HepG2 (cell line): ENCODE measurements around the gene ANKZF1. TPM values are rescaled to one million over a fixed set of nuclear protein-coding genes. Genes with fewer than 3 reads are reported as not detected.

Experiments
- ARID2 ChIP-seq: sonication (generic); formaldehyde crosslinking; IDR thresholded peaks from 2 replicates; pipeline ENCODE4 v1.8.1; 2022; ENCODE audit warnings: mild to moderate bottlenecking, missing genetic modification reagents, borderline replicate concordance
- CBFB ChIP-seq: sonication (generic); formaldehyde crosslinking; IDR thresholded peaks from 2 replicates; pipeline ENCODE4 v1.4.0; 2020; ENCODE audit warnings: missing genetic modification reagents
- CHCHD3 ChIP-seq: sonication (generic); formaldehyde crosslinking; IDR thresholded peaks from 2 replicates; pipeline ENCODE4 v1.8.0; 2022; ENCODE audit warnings: mild to moderate bottlenecking, missing genetic modification reagents, moderate library complexity
- ERF ChIP-seq: IDR thresholded peaks from 2 replicates; pipeline ENCODE4 v1.6.1; 2018; ENCODE audit warnings: missing biosample characterization, missing genetic modification reagents
- HNRNPH1 ChIP-seq: fragments of 200-400 bp; formaldehyde crosslinking; optimal IDR thresholded peaks from 2 replicates; pipeline ENCODE3; 2017; ENCODE audit warnings: mild to moderate bottlenecking, low read depth, low read length
- JUNB ChIP-seq: sonication (generic); formaldehyde crosslinking; IDR thresholded peaks from 2 replicates; pipeline ENCODE4 v1.8.0; 2022; ENCODE audit warnings: missing genetic modification reagents, mild to moderate bottlenecking, borderline replicate concordance
- NFATC3 ChIP-seq: sonication (generic); formaldehyde crosslinking; IDR thresholded peaks from 2 replicates; pipeline ENCODE4 v1.5.1; 2020; ENCODE audit warnings: mild to moderate bottlenecking, missing genetic modification reagents
- NFE2L1 ChIP-seq: sonication (generic); formaldehyde crosslinking; IDR thresholded peaks from 2 replicates; pipeline ENCODE4 v1.4.0; 2020; ENCODE audit warnings: missing genetic modification reagents, mild to moderate bottlenecking, borderline replicate concordance
- PTBP1 ChIP-seq: fragments of 200-400 bp; formaldehyde crosslinking; IDR thresholded peaks from 2 replicates; pipeline ENCODE4 v1.6.1; 2018; ENCODE audit warnings: low read length, low read depth; ENCODE audit not compliant: poor library complexity, severe bottlenecking
- RARA ChIP-seq: IDR thresholded peaks from 2 replicates; pipeline ENCODE4 v1.6.1; 2016; ENCODE audit warnings: missing genetic modification reagents, missing compliant biosample characterization
- RBM39 ChIP-seq: fragments of 200-400 bp; formaldehyde crosslinking; IDR thresholded peaks from one replicate; pipeline ENCODE4 v1.6.1; 2018; ENCODE audit warnings: antibody characterized with exemption, mild to moderate bottlenecking, low read depth, low read length; ENCODE audit not compliant: poor library complexity, severe bottlenecking
- SRSF1 ChIP-seq: fragments of 200-400 bp; formaldehyde crosslinking; optimal IDR thresholded peaks from 2 replicates; pipeline ENCODE3; 2017; ENCODE audit warnings: mild to moderate bottlenecking, low read depth, low read length, moderate library complexity
- ZBTB3 ChIP-seq: sonication (generic); formaldehyde crosslinking; IDR thresholded peaks from 2 replicates; pipeline ENCODE4 v1.4.0; 2020; ENCODE audit warnings: low read depth, mild to moderate bottlenecking, moderate library complexity, missing genetic modification reagents, borderline replicate concordance
- ZNF44 ChIP-seq: sonication (generic); formaldehyde crosslinking; IDR thresholded peaks from 2 replicates; pipeline ENCODE4 v1.5.1; 2020; ENCODE audit warnings: mild to moderate bottlenecking, missing genetic modification reagents
- ZNF598 ChIP-seq: sonication (generic); formaldehyde crosslinking; IDR thresholded peaks from 2 replicates; pipeline ENCODE4 v1.5.1; 2020; ENCODE audit warnings: mild to moderate bottlenecking, missing genetic modification reagents, borderline replicate concordance
- ZNF614 ChIP-seq: IDR thresholded peaks from 2 replicates; pipeline ENCODE4 v1.6.1; 2018; ENCODE audit warnings: missing biosample characterization, missing genetic modification reagents, inconsistent platforms, borderline replicate concordance
- ZNF644 ChIP-seq: IDR thresholded peaks from 2 replicates; pipeline ENCODE4 v1.6.1; 2016; ENCODE audit warnings: low read depth
- ZNF720 ChIP-seq: sonication (generic); formaldehyde crosslinking; IDR thresholded peaks from 2 replicates; pipeline ENCODE4 v1.4.0; 2020; ENCODE audit warnings: missing genetic modification reagents
- polyA plus RNA-seq, 8 experiments: library from polyadenylated mRNA; depleted of rRNA in 3 of 8; stranded (reverse) in 7 of 8; unstranded in 1 of 8; fragments of >200 nt; fragmentation: Illumina TruSeq in 4 of 8; extraction: Trizol in 4 of 8; gene quantifications; 2 replicates each; pipeline versions ENCODE4 v1.2.1 to v1.2.3, GENCODE V29; 2011 to 2016; ENCODE audit warnings: low read depth in 4 of 8, missing spikeins in 1 of 8, mixed read lengths in 1 of 8; ENCODE audit not compliant: insufficient read depth in 1 of 8
- total RNA-seq, 5 experiments: library from RNA; depleted of rRNA; stranded (reverse); fragments of >200 nt; fragmentation: Illumina TruSeq; extraction: Trizol; gene quantifications; 2 replicates each; pipeline ENCODE4 v1.2.3, GENCODE V29; 2016; ENCODE audit warnings: low read depth in 1 of 5
- TF ChIP-seq, protein P1 (sequence below), 2 experiments: sonication (generic) in 1 of 2; formaldehyde crosslinking in 1 of 2; IDR thresholded peaks; 2 replicates each; pipeline versions ENCODE4 v1.4.0 to v1.6.1; 2016 to 2020; ENCODE audit warnings: borderline replicate concordance in 1 of 2, low read depth in 1 of 2, mild to moderate bottlenecking in 1 of 2, missing genetic modification reagents in 1 of 2
- TF ChIP-seq, protein P2 (sequence below), 2 experiments: fragments of 450-650 bp in 1 of 2; sonication (generic) in 1 of 2; formaldehyde crosslinking; IDR thresholded peaks; 2 replicates each; pipeline versions ENCODE4 v1.5.0 to v1.8.0; 2020 to 2022; ENCODE audit warnings: mild to moderate bottlenecking in 1 of 2, missing genetic modification reagents in 1 of 2

ANKZF1 gene
- total and polyA plus RNA-seq, 2 of the 13 experiments (the other 11 are each of a cell fraction or from before 2014, with no cell fraction given), result 25.3 to 128 TPM

- TF ChIP-seq, protein P1, sequence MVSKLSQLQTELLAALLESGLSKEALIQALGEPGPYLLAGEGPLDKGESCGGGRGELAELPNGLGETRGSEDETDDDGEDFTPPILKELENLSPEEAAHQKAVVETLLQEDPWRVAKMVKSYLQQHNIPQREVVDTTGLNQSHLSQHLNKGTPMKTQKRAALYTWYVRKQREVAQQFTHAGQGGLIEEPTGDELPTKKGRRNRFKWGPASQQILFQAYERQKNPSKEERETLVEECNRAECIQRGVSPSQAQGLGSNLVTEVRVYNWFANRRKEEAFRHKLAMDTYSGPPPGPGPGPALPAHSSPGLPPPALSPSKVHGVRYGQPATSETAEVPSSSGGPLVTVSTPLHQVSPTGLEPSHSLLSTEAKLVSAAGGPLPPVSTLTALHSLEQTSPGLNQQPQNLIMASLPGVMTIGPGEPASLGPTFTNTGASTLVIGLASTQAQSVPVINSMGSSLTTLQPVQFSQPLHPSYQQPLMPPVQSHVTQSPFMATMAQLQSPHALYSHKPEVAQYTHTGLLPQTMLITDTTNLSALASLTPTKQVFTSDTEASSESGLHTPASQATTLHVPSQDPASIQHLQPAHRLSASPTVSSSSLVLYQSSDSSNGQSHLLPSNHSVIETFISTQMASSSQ (IDR thresholded peaks at IDR 0.05; ENCODE audit: low read depth), result no peak; the same call in 1 of the 2 replicates
- TF ChIP-seq, protein P1 (CRISPR knock-in tag; IDR thresholded peaks at IDR 0.05; ENCODE audit: borderline replicate concordance), result peak; percentile 15; the same call in 1 of the 2 replicates
- peak; percentile 56; the same call in 1 of the 2 replicates for TF ChIP-seq NFATC3 (CRISPR knock-in tag)
- 0 out of 2 replicates have a peak, but pooled peaks have one; percentile 91 for TF ChIP-seq ZNF598 (CRISPR knock-in tag)
- no peak for TF ChIP-seq ZNF720
- TF ChIP-seq RBM39, result no peak
- no peak for TF ChIP-seq ZNF644 (CRISPR knock-in tag)
- TF ChIP-seq ZBTB3 (CRISPR knock-in tag), result 0 out of 2 replicates have a peak, but pooled peaks have one; percentile 26
- TF ChIP-seq HNRNPH1, result no peak
- no peak for TF ChIP-seq JUNB (CRISPR knock-in tag)
- 0 out of 2 replicates have a peak, but pooled peaks have one; percentile 23 for TF ChIP-seq ZNF614
- 0 out of 2 replicates have a peak, but pooled peaks have one; percentile 36 for TF ChIP-seq ARID2 (CRISPR knock-in tag)
- TF ChIP-seq RARA (CRISPR knock-in tag), result no peak
- peak; percentile 57 for TF ChIP-seq PTBP1
- peak; percentile 78 for TF ChIP-seq SRSF1
- TF ChIP-seq CHCHD3, result peak; percentile 53; the same call in 1 of the 2 replicates
- TF ChIP-seq CBFB (CRISPR knock-in tag), result no peak
- peak; percentile 5 for TF ChIP-seq ERF
- TF ChIP-seq ZNF44 (CRISPR knock-in tag), result 0 out of 2 replicates have a peak, but pooled peaks have one; percentile 82
- TF ChIP-seq NFE2L1 (CRISPR knock-in tag), result no peak
- TF ChIP-seq, protein P2, sequence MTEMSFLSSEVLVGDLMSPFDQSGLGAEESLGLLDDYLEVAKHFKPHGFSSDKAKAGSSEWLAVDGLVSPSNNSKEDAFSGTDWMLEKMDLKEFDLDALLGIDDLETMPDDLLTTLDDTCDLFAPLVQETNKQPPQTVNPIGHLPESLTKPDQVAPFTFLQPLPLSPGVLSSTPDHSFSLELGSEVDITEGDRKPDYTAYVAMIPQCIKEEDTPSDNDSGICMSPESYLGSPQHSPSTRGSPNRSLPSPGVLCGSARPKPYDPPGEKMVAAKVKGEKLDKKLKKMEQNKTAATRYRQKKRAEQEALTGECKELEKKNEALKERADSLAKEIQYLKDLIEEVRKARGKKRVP (CRISPR knock-in tag; IDR thresholded peaks at IDR 0.05), result 0 out of 4 replicates have a peak, but pooled peaks of 1 of the 2 experiments have one; percentile 34
These were observed 24.4 kb downstream of the ANKZF1 start, which contains the start of gene TUBA4A (continued) for GRCh38 chr2:219253753-219254589.
